ENCODE measurements around the gene PRR20A.
"Not testable (repeated sequence)": the region's sequence is repeated elsewhere in the genome, so short reads cannot be mapped to it uniquely, and the experiment has no call there.

PRR20A gene

DNA sequence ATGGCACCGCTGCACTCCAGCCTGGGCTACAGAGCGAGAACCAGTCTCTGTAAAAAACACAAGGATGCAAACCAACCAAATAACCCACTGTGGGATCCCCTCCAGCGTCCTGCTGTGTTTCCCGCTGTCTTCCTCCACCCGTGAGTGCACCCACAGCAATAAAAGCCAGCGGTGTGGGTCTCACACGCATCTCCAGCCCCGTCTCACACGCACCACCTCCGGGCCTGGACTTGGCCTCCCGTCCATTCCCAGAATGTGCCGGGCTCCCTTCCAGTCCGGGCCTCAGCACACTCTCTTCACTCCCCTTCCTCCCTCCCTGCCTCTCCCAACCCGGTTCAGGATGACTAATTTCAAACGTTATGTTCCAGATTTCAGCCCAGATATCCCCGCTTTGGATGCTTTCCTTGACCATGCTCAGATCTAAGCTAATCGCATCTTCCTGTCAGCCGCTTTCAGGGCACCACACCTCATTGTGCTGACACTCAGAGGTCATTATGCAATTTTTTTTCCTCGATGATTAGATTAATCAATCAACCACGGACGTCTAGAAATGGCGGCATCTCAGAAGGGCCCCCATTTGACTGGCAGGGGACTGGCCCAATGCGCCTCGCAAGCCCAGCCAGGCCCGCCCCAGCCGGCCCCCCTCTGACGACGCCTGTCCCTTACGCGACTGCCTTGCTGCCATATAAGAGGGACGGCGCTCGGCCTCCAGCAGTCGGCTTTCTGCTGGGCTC is at the start of gene PRR20A:
PRR20A (plus strand) TSS at position 684 of the 734 bp plus-strand sequence. CDS start 387 bp downstream, outside the sequence.
- DNase-seq, result not testable (repeated sequence)

DNA sequence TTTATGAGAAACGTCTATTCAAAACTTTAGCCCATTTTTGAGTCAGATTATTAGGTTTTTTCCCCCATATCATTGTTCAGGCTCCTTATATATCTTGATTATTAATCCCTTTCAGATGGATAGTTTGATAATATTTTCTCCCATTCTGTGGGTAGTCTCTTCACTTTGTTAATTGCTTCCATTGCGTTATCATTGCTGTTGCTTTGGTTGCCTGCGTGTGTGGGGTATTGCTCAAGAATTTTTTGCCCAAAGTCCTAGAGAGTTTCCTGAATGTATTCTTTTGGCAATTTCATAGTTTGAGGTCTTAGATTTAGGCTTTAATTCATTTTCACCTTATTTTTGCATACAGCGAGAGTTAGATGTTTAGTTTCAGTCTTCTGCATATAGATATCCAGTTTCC is 25.8 kb upstream of the PRR20A start:
- no peak for DNase-seq

DNA sequence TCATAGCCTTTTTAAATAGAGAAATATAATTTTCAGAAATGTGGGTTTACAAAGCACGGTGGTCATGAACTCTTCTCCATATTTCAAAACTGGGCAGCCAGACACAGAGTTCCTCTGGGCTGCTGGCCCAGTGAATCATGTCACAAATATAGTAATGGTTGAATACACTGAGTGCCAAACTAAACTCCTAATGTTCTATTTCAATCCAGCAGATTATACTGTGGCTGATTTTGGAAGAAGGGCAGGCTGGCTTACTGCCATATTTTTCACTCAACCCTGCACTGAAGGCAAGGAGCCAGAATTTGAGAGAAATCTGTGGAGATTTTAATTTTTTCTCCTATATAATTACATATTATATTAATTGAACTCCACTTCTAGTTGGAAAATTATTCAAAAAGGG is 17.0 kb upstream of the PRR20A start:
- no peak for DNase-seq

DNA sequence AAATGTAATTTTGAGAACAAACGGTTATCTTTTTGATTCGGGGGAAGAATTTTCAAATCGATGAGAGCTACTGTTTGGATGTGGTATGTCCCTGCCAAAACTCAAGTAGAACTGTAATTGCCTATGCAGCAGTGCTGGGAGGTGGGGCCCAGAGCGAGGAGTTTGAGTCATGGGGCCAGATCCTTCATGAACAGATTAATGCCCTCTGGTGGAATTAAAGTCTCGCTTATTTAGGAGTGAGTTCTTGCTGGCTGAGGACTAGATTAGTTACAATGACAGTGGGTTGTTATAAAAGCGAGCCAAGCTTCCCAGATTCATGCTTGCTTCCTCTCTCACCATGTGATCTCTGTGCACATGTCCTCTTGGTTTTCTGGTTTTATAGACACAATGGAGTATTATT is 11.8 kb upstream of the PRR20A start:
- DNase-seq, result no peak

DNA sequence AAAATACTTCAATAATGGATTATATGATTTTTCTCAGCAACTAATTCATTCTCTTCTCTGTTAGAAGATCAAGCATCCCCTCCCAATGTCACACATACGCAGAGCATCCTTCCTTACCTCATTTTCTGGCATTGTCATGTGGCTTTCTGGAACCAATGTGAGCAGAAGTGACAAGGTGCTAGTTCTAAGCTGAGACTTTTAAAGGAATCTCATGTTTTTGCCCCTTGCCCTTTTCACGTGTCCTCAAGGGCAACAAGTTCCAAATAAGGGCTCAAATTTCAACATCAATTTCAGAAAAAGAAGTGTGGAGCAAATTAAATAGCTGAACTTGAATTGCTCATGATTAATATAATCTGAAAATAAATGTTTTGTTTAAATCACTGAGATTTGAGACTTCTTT is 4.6 kb upstream of the PRR20A start:
- DNase-seq, result no peak

DNA sequence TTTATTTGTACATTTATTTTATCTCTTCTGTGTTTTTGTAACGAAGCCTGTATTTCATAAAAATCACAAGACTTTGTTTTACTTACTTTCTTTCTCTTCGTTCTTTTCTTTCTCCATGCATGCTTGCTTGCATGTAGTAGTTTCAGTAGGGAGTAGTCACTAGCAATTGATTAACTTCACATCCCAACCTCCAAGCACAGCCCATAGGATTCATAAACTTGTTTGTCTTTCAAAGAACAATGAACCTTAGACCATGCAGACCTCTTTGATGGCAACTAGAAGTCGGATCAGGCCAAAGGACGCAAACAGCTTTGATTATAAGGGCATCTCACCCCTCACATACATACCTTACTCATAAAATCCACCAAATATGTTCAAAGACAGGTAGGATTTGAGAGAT is 3.1 kb upstream of the PRR20A start:
- DNase-seq, result no peak

DNA sequence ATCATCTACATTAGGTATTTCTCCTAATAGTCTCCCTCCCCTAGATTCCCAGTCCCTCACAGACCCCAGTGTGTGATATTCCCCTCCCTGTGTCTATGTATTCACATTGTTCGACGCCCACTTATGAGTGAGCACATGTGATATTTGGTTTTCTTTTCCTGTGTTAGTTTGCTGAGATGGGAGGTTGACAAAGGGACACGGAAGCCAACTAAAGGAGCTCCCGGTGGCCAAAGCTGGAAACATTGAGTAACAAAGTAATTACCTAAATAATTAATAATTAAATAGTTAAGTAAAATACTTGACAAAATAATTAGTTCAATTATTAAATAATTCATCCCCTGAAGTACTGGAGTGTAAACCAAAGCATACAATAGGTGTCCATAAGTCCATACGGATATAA is 1.7 kb upstream of the PRR20A start:
- DNase-seq, result no peak

DNA sequence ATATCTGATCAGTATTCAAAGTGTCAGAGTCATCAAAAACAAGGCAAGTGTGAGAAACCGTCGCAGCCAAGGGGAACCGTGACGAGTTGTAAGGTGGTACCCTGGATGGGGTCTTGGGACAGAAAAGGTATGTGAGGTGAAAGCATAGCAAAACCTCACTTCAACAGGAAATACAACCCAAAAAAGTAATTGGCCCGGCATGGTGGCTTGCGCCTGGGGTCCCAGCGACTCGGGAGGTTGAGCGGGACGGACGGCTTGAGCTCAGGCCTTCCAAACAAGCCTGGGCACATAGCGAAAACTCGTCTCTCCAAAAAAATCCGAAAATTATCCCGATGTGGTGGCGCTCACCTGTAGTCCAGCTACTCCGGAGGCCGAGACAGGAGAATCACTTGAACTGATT is 937 bp upstream of the PRR20A start:
- DNase-seq, result not testable (repeated sequence)

DNA sequence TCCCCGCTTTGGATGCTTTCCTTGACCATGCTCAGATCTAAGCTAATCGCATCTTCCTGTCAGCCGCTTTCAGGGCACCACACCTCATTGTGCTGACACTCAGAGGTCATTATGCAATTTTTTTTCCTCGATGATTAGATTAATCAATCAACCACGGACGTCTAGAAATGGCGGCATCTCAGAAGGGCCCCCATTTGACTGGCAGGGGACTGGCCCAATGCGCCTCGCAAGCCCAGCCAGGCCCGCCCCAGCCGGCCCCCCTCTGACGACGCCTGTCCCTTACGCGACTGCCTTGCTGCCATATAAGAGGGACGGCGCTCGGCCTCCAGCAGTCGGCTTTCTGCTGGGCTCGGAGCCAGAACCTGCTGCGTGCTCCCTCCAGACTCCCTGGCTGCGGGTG is 6.5 kb downstream of the PRR20A start, which contains the start of gene PRR20B:
PRR20B (plus strand) TSS at position 301 of the 400 bp plus-strand sequence. CDS start 387 bp downstream, outside the sequence.
- DNase-seq, result not testable (repeated sequence)

DNA sequence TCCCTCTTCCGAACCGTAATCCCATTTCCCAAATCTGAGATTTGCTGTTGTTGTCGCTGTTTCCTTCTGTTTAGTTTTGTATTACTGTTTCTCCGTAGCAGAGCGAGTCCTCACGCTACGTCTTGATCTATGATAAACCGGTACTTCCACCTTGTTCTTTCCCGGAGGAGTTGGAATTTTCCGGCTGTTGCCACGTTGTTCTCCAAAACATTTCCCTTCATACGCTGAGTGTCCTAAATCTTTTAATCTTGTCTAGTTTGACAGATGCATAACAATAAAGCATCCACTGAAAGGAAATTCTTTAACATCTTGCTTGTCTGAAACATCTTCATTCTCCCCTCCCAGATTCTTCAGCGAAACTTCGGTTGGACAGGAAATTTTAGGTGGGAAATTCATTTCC is 7.4 kb downstream of the PRR20A start:
- DNase-seq, result not testable (repeated sequence)

DNA sequence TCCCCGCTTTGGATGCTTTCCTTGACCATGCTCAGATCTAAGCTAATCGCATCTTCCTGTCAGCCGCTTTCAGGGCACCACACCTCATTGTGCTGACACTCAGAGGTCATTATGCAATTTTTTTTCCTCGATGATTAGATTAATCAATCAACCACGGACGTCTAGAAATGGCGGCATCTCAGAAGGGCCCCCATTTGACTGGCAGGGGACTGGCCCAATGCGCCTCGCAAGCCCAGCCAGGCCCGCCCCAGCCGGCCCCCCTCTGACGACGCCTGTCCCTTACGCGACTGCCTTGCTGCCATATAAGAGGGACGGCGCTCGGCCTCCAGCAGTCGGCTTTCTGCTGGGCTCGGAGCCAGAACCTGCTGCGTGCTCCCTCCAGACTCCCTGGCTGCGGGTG is 13.0 kb downstream of the PRR20A start, which contains the start of gene PRR20C:
PRR20C (plus strand) TSS at position 301 of the 400 bp plus-strand sequence. CDS start 387 bp downstream, outside the sequence.
- not testable (repeated sequence) for DNase-seq

DNA sequence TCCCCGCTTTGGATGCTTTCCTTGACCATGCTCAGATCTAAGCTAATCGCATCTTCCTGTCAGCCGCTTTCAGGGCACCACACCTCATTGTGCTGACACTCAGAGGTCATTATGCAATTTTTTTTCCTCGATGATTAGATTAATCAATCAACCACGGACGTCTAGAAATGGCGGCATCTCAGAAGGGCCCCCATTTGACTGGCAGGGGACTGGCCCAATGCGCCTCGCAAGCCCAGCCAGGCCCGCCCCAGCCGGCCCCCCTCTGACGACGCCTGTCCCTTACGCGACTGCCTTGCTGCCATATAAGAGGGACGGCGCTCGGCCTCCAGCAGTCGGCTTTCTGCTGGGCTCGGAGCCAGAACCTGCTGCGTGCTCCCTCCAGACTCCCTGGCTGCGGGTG is 19.6 kb downstream of the PRR20A start, which contains the start of gene PRR20D:
PRR20D (plus strand) TSS at position 301 of the 400 bp plus-strand sequence. CDS start 387 bp downstream, outside the sequence.
- DNase-seq, result not testable (repeated sequence)

DNA sequence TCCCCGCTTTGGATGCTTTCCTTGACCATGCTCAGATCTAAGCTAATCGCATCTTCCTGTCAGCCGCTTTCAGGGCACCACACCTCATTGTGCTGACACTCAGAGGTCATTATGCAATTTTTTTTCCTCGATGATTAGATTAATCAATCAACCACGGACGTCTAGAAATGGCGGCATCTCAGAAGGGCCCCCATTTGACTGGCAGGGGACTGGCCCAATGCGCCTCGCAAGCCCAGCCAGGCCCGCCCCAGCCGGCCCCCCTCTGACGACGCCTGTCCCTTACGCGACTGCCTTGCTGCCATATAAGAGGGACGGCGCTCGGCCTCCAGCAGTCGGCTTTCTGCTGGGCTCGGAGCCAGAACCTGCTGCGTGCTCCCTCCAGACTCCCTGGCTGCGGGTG is 26.2 kb downstream of the PRR20A start, which contains the start of gene PRR20E:
PRR20E (plus strand) TSS at position 301 of the 400 bp plus-strand sequence. CDS start 387 bp downstream, outside the sequence.
- DNase-seq, result not testable (repeated sequence)

DNA sequence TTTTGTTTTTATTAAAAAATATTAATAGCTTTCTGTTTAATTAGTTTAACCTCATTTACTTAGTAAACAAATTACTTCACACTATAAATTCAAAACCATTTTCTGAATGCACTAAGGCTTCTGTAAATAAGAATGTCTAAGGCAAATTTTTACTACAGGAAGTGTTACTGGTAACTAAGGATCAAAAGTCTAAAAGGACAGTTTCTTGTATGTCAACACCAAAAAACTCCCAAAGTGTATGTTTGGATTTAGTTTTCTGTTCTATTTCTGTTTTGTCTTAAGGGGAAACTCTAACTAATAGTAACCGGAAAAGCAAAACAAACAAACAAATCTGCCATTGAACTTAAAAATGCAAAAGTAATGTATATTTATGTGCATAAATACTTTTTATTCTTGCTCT is 50.9 kb downstream of the PRR20A start:
- no peak for DNase-seq
